Activated CD4-positive, alpha-beta T cell treated with anti-CD3 and anti-CD28 coated beads for 4 hours (primary cell): ENCODE data around the gene CIDEB.
"Not testable (repeated sequence)": the region's sequence is repeated elsewhere in the genome, so short reads cannot be mapped to it uniquely, and the experiment has no call there.

Experiments used
- DNase-seq, 2 donors: peaks; one replicate each; pipeline ENCODE4 v3.0.0-alpha.2; 2020

CIDEB gene

GRCh38 chr14:24332268-24332993 lies 24.7 kb upstream of the CIDEB start:
- DNase-seq = peak; percentile 85 to 86

- DNase-seq = no peak
Observed at GRCh38 chr14:24331731-24332267, 24.0 kb upstream of the CIDEB start.

GRCh38 chr14:24330973-24331674 lies 23.3 kb upstream of the CIDEB start:
- DNase-seq = no peak

- peak; percentile 31 to 45 for DNase-seq
Observed at GRCh38 chr14:24329736-24330135, 22.0 kb upstream of the CIDEB start.

- DNase-seq = no peak
Observed at GRCh38 chr14:24329073-24329663, 21.4 kb upstream of the CIDEB start.

GRCh38 chr14:24327914-24328313 lies 20.1 kb upstream of the CIDEB start:
- not testable (repeated sequence) for DNase-seq

- no peak for DNase-seq
Observed at GRCh38 chr14:24327303-24327702, 19.5 kb upstream of the CIDEB start.

GRCh38 chr14:24325963-24326362 lies 18.2 kb upstream of the CIDEB start:
- no peak for DNase-seq

GRCh38 chr14:24325041-24325530 lies 17.3 kb upstream of the CIDEB start:
- no peak for DNase-seq

- no peak for DNase-seq
Observed at GRCh38 chr14:24324024-24324423, 16.2 kb upstream of the CIDEB start.

GRCh38 chr14:24323341-24323740 lies 15.6 kb upstream of the CIDEB start:
- DNase-seq = no peak

GRCh38 chr14:24322672-24323071 lies 14.9 kb upstream of the CIDEB start:
- DNase-seq = no peak

GRCh38 chr14:24321212-24321975 lies 13.6 kb upstream of the CIDEB start:
- no peak for DNase-seq

GRCh38 chr14:24317141-24317928 lies 9.6 kb upstream of the CIDEB start:
- DNase-seq = no peak

- no peak for DNase-seq
Observed at GRCh38 chr14:24316597-24316950, 8.8 kb upstream of the CIDEB start.

GRCh38 chr14:24315807-24316596 lies 8.2 kb upstream of the CIDEB start:
- DNase-seq = no peak

GRCh38 chr14:24315243-24315806 lies 7.5 kb upstream of the CIDEB start:
- DNase-seq = no peak

GRCh38 chr14:24314377-24315193 lies 6.8 kb upstream of the CIDEB start:
- no peak for DNase-seq

- no peak for DNase-seq
Observed at GRCh38 chr14:24313913-24314312, 6.1 kb upstream of the CIDEB start.
